Hematopoietic multipotent progenitor cell treated with erythropoietin and hydrocortisone succinate and interleukin-3 and kit ligand, for 8 days (in vitro differentiated cells): ENCODE measurements around the gene MROH7.
"Not testable (repeated sequence)": the region's sequence is repeated elsewhere in the genome, so short reads cannot be mapped to it uniquely, and the experiment has no call there.

Experiments used
- DNase-seq: peaks from one replicate; pipeline ENCODE4 v3.0.0-alpha.2; 2015

MROH7 gene

GRCh38 chr1:54610601-54611580 lies 30.7 kb upstream of the MROH7 start:
- no peak for DNase-seq

GRCh38 chr1:54611621-54612020 lies 30.0 kb upstream of the MROH7 start:
- no peak for DNase-seq

- no peak for DNase-seq
Measured at GRCh38 chr1:54614024-54614423, 27.6 kb upstream of the MROH7 start.

DNA sequence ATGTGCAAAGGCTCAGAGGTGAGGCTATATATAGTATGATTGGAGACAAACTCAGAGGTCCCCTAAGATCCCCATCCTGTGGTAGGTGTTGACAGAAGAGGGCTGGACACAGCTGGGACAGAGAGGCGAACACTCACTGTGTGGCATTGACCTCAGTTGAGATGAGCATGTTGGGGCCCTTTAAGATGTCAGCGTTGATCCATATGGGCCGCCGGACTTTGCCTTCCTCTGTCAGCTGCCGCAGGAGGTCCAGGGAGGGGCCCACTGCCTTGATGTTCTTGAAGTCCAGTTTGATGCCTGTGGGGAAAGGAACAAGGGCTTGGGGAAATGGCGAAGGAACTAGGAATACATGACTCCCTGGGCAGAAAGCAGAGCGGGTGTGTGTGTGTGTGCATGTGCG lies 27.0 kb upstream of the MROH7 start:
- no peak for DNase-seq

DNA sequence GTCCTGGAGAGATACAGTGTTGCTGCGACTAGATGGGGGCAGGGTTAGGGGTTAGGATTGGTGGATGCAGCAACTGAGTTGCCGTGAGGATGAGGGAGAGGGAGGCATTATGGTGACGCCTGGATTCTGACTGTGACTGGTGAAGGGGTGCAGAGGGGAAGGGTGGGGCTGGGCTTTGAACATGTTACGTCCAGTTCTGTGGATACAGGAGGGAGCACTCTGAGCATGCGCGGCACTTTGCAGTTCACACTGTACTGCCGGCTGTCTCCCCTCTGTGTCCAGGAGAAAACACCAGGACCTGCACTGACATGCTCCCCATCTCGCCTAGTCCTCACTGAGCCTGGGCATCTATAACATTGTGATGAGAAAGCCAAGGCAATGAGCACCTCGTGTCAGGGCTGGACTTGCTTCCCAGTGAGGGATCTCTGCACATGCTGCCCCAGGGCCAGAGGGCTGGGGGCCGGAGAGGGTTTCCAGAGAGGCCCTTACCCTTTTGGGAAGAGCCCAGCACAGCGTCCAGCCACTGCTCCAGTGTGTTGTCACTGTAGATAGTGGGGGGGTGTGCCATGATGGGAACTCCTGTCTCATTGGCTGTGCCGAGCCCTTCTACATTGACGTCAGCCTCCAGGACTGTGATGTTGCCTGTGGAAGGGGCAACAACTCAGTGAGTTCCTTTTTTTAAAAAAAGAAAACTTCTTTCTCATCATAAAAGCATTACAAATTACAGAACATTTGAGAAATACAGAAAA lies 25.9 kb upstream of the MROH7 start:
- no peak for DNase-seq

GRCh38 chr1:54619749-54620148 lies 21.8 kb upstream of the MROH7 start:
- DNase-seq = no peak

- no peak for DNase-seq
Measured at GRCh38 chr1:54623216-54624007, 18.2 kb upstream of the MROH7 start, which contains the start of gene FAM151A. FAM151A (minus strand) TSS chr1:54623525; CDS start chr1:54623395, 130 bp downstream.

- no peak for DNase-seq
Measured at GRCh38 chr1:54624466-54625464, 16.8 kb upstream of the MROH7 start.

GRCh38 chr1:54627196-54627595 lies 14.4 kb upstream of the MROH7 start:
- no peak for DNase-seq

DNA sequence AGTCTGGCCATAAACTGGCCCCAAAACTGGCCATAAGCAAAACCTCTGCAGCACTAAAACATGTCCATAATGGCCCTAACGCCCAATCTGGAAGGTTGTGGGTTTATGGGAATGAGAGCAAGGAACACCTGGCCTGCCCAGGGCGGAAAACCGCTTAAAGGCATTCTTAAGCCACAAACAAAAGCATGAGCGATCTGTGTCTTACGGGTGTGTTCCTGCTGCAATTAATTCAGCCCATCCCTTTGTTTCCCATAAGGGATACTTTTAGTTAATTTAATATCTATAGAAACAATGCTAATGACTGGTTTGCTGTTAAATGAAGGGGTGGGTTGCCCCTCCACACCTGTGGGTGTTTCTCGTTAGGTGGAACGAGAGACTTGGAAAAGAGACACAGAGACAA lies 5.8 kb upstream of the MROH7 start:
- DNase-seq = not testable (repeated sequence)

- not testable (repeated sequence) for DNase-seq
Measured at GRCh38 chr1:54636461-54637446, 4.8 kb upstream of the MROH7 start.

GRCh38 chr1:54640361-54640760 lies 1.2 kb upstream of the MROH7 start:
- DNase-seq = no peak

GRCh38 chr1:54643736-54644135 lies 2.1 kb downstream of the MROH7 start:
- no peak for DNase-seq

GRCh38 chr1:54645806-54646676 lies 4.5 kb downstream of the MROH7 start:
- DNase-seq = no peak

GRCh38 chr1:54649130-54649898 lies 7.7 kb downstream of the MROH7 start:
- DNase-seq = no peak

- no peak for DNase-seq
Measured at GRCh38 chr1:54649921-54650320, 8.3 kb downstream of the MROH7 start.

DNA sequence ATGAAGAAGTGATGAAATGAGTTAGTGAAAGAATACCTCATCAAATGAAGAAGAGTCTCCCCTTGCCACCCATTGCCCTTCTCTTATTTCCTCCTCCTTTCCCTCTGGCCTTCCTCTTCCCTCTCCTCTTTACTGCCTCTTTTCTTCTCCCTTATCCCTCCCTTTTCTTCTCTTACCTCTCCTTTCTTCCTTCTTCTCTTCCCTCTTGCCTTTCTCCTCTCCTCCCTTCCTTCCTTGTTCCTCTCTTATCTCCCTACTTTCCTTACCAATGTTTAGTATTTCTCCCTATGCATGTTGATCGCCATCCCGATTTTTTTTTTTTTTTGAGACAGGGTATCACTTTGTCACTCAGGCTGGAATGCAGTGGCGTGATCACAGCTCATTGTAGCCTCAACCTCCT lies 8.8 kb downstream of the MROH7 start:
- DNase-seq = no peak

DNA sequence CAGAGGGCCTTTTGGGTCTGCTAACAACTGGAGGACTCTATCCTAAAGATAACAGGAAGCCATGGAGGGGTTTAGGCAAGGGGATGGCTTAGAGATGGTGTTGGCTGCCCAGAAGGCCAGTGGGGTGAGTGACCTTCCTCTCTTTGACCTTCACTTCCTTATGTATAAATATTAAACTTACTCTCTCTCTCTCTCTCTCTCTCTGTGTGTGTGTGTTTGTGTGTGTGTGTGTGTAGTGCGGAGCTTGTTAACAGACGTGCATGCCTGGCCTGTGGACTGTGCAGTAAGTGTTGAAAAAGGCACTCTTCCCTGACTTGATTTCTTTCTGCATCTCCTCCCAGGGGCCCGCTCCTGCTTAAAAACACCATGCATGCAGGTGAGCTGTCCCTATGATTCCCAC lies 10.0 kb downstream of the MROH7 start:
- DNase-seq = no peak

GRCh38 chr1:54652168-54652567 lies 10.6 kb downstream of the MROH7 start:
- no peak for DNase-seq
